Fibroblast of mammary gland (primary cell): Measurements from ENCODE around the gene AP3D1.
A peak's percentile ranks its signal among the peaks of the same experiment; 100 is the strongest.

Source experiments
- DNase-seq: peaks from one replicate; pipeline ENCODE4 v3.0.0-alpha.2; 2010; ENCODE audit warnings: low read depth
- H3K4me3 ChIP-seq: 2 replicates; pipeline ENCODE4 v1.5.1; 2011; ENCODE audit warnings: low read depth, mild to moderate bottlenecking, low read length, moderate library complexity; ENCODE audit not compliant: control insufficient read depth
- CTCF ChIP-seq: conservative IDR thresholded peaks from 2 replicates; pipeline ENCODE4 v1.5.1; 2011; ENCODE audit warnings: low read depth, low read length, inconsistent platforms; ENCODE audit not compliant: control insufficient read depth, insufficient read depth

The AP3D1 gene

GRCh38 chr19:2060884-2061494, 90.4 kb downstream of the AP3D1 start:
- TF ChIP-seq CTCF = no peak
- peak; percentile 78 for DNase-seq
- H3K4me3 ChIP-seq = peak overlapping the region; percentile 27

GRCh38 chr19:2059422-2060201, 91.8 kb downstream of the AP3D1 start:
- DNase-seq = peak; percentile 73
- TF ChIP-seq CTCF = no peak
- no peak overlapping the region for H3K4me3 ChIP-seq

DNA sequence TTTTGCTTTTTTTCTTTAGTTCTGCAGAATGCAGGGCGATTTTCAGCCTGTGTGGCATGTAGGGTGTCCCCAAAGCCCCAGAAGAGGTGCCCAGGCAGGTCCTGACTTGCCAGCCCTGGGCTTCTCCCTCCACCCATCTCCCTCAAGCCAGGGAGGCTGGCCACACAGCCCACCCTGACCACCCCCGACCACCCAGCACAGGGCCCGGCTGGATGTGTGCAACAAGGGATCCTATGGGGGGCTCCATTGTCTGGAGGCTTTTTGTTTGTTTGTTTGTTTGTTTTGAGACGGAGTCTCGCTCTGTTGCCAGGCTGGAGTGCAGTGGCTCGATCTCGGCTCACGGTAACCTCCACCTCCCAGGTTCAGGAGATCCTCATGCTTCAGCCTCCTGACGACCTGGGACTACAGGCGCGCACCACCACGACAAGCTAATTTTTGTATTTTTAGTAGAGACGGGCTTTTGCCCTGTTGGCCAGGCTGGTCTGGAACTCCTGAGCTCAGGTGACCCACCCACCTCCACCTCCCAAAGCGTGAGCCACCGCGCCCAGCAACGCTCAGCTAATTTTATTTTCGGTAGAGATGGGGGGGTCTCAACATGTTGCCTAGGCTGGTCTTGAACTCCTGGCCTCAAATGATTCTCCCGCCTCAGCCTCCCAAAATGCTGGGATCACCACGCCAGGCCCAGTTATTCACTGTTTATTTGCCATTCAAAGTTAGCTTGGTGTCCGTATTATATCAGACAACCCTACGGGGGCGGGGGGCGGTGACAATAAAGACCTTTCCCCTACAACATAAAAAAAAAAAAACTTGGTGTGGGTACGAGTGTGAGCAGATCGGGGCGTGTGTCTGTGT, 92.6 kb downstream of the AP3D1 start:
- TF ChIP-seq CTCF = no peak
- no peak for DNase-seq
- no peak overlapping the region for H3K4me3 ChIP-seq

DNA sequence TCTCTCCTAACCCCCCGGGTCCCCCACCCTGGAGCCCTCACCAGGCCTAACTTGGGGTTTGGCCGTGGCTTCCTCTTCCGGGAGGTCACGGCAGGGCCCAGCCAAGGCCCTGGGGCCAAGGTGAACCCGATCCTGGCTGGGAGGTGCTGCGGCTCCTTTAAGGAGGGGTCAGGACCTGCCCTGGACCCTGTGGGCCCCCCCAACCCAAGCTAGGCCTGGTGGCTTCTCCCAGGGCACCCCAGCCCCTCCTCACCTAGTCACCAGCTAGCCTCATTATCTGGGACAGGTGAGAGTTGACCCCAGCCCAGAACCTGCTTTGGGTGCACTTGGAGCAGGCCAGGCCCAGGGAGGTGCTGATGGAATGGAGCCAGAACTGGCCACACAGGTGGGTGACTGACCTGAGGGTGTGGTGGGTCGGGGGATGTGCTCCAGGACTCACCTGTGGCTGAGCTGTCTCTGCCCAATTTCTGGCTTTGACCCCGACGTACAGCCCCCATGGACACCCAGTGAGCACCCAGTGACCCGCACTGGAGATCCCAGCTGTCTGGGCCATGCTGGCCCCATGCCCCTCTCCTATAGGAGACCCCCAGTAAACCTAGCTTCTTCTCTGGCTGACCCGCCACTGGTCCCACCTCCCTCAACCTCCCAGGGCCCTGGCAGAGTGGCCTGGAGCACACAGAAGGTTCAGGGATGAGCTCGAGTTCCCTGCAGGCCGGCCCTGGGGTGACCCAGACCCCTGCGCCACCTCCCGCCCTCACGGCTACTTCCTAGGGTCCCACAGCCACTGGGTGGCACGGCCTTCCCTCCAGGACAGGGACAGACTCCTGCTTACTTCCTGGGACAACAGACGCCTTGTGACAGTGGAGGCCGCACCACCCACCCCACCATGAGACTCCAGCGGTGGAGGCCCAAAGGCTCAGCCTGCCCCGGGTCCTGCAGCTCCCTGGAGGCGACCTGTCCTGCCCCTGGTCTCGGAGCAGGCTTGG, 93.6 kb downstream of the AP3D1 start:
- no peak for DNase-seq
- no peak overlapping the region for H3K4me3 ChIP-seq
- no peak for TF ChIP-seq CTCF

GRCh38 chr19:2056837-2057192, 94.6 kb downstream of the AP3D1 start:
- H3K4me3 ChIP-seq = no peak overlapping the region
- TF ChIP-seq CTCF = no peak
- DNase-seq = no peak
